ENCODE results near the gene PCDHAC2.

The PCDHAC2 gene

DNA sequence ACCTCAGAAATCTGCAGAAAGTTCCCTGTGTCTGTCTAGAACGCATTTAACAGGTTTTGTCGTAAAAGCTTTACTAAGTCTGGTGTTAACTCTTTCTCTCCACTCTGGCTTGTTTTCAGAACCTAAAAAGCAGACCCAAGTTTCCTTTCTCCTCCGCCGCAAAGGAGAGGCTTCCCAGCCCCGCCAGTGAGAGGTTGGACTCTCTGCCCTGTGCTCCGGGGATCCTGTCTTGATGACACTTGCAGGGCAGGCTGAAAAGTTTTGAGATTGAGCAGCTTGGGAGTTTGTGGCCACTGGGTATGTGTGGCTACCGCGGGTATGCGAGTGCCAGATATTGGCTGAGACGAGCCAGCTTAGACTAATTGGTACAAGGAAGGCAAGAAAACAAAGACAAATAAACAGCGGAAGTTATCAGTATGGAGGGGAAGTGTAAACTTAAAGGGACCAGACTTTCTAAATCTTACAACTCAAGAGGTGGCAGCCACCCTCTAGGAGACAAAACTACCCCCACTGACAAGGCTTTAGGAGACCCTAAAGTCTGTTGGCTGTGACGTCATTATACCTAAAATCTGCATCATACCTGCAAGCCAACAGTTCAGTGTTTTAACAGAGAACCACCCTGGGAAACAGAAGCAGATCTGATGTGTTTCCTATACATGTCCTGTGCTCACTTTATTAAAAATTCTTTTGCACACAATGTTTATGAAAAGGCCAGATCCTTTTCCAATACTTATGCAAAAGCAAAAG, 43.9 kb downstream of the PCDHAC2 start:
- Histone ChIP-seq H3K27ac (ENCODE audit: low read length) (no peak overlapping the region), H3K4me3 (ENCODE audit: low read length) (no peak overlapping the region), H3K9me3 (ENCODE audit: insufficient read depth, low read depth, low read length) (no peaks in the 10 kb centered on the region), H3K4me1 (ENCODE audit: insufficient read depth, low read length) (peaks cover under 1% of the 10 kb centered on the region; the same call in 1 of the 2 replicates), H3K27me3 (ENCODE audit: insufficient read depth, low read length) (no peaks in the 10 kb centered on the region), H3K36me3 (ENCODE audit: insufficient read depth, low read depth, low read length) (no peaks in the 10 kb centered on the region), H3K9ac (ENCODE audit: low read depth, low read length) (no peak overlapping the region)

DNA sequence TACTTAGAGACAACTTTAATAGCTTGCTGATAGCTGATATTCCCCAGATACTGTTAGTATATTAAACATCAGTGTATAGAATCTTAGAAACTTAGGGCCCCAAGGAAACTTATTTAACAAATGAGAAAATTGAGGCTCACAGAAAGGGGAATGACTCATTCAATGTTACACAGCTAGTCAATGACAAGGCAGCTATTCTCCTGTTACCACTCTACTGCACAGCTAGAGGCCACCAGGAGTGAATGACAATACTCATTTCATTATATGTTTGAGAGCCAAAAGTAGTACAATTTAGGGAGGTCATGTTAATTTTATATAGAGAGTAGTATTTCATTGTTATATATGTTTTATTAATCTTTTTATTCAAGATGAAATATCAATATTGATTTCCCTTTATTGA, 51.7 kb downstream of the PCDHAC2 start:
- Histone ChIP-seq H3K4me1 (ENCODE audit: insufficient read depth, low read length) (no peaks in the 10 kb centered on the region), H3K27ac (ENCODE audit: low read length) (no peak overlapping the region), H3K9me3 (ENCODE audit: insufficient read depth, low read depth, low read length) (no peaks in the 10 kb centered on the region), H3K9ac (ENCODE audit: low read depth, low read length) (no peak overlapping the region), H3K27me3 (ENCODE audit: insufficient read depth, low read length) (no peaks in the 10 kb centered on the region), H3K36me3 (ENCODE audit: insufficient read depth, low read depth, low read length) (no peaks in the 10 kb centered on the region), H3K4me3 (ENCODE audit: low read length) (no peak overlapping the region)

All from iPS-20b (cell line).